Measurements from ENCODE around the gene NBPF11. TPM values are rescaled to one million over a fixed set of nuclear protein-coding genes. Genes with fewer than 3 reads are reported as not detected.
"Not testable (repeated sequence)": the region's sequence is repeated elsewhere in the genome, so short reads cannot be mapped to it uniquely, and the experiment has no call there.

NBPF11 gene

DNA sequence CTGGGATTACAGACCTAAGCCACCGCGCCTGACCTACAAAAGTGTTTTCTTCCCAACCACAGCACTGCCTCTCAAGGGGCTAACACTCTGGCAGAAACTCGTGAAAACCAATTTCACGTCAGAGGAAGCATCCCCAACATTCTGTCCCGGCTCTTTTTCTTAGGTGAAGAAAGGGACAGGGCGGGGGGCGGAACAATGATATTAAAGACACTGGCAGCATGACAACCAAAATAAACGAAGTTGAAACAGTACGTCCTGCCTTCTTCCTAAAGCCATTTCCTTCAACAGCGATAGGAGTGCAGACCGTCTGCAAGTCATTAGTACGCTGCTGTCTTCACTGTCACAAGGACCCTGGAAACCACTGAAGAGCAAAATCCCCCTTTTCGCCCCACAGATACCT is 74.0 kb downstream of the NBPF11 start:
- not testable (repeated sequence) for H3K36me3 ChIP-seq (ENCODE audit: insufficient read depth, low read length); H3K4me3 ChIP-seq (ENCODE audit: low read length); H3K4me2 ChIP-seq (ENCODE audit: low read length); H3K4me1 ChIP-seq (ENCODE audit: control insufficient read depth, insufficient read depth, low read length); H3K27me3 ChIP-seq (ENCODE audit: control insufficient read depth, insufficient read depth, low read length); H3K9me3 ChIP-seq (replicated peaks; ENCODE audit: low read length); H3K9ac ChIP-seq (ENCODE audit: low read depth, low read length)

DNA sequence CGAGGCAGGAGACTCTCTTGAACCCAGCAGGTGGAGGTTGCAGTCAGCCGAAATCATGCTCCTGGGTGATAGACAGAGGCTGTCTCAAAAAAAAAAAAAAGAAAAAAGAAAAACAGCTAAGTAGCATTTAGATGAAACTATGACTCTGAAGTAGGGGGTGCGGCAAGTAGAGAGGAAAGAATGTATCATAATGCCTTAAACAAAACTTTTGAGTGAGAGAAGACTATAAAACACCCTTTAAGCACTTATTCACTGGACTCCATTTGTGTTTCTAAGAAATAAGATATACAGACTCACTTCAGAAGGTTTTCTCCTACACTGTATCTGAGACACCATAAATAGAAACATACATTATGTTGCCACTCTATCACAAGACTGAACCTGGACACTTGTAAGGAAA is 74.6 kb downstream of the NBPF11 start:
- H3K9ac ChIP-seq (ENCODE audit: low read depth, low read length); H3K4me3 ChIP-seq (ENCODE audit: low read length); H3K27me3 ChIP-seq (ENCODE audit: control insufficient read depth, insufficient read depth, low read length); H3K4me1 ChIP-seq (ENCODE audit: control insufficient read depth, insufficient read depth, low read length); H3K4me2 ChIP-seq (ENCODE audit: low read length); H3K36me3 ChIP-seq (ENCODE audit: insufficient read depth, low read length); H3K9me3 ChIP-seq (replicated peaks; ENCODE audit: low read length): not testable (repeated sequence)

DNA sequence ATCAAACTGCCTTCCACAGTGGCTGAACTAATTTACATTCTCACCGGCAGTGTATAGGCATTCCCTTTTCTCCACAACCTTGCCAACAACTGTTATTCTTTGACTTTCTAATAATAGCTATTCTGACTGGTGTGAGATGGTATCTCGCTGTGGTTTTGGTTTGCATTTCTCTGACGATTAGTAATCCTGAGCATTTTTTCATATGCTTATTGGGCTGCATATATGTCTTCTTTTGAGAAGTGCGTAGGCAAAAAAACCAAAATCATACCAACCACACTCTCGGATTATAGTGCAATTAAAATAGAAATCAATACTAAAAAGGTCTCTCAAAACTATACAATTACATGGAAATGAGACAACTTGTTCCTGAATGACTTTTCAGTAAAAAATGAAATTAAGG is 78.7 kb downstream of the NBPF11 start:
- not testable (repeated sequence) for H3K9ac ChIP-seq (ENCODE audit: low read depth, low read length); H3K36me3 ChIP-seq (ENCODE audit: insufficient read depth, low read length); H3K4me1 ChIP-seq (ENCODE audit: control insufficient read depth, insufficient read depth, low read length); H3K4me3 ChIP-seq (ENCODE audit: low read length); H3K4me2 ChIP-seq (ENCODE audit: low read length); H3K27me3 ChIP-seq (ENCODE audit: control insufficient read depth, insufficient read depth, low read length); H3K9me3 ChIP-seq (replicated peaks; ENCODE audit: low read length)

DNA sequence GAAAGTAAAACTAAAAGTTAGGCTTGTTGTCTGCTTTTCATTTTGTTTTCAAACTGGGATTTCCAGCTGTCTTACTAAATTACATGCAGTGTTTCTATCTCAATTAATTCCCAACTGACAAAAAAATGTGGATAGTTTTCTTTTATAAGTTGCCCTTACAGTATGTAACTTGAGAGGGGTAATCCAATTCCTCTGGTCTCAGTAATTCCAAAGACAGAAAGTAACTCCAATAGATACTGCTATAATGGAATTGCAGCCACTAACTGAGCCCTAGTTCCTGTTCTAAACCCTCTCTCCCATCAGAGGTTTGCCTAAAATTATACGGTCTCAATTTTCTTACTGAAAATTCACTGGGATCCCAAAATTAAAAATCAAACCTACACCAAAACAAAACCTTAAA is 83.5 kb downstream of the NBPF11 start:
- H3K36me3 ChIP-seq (ENCODE audit: insufficient read depth, low read length); H3K4me3 ChIP-seq (ENCODE audit: low read length); H3K9me3 ChIP-seq (replicated peaks; ENCODE audit: low read length); H3K4me1 ChIP-seq (ENCODE audit: control insufficient read depth, insufficient read depth, low read length); H3K4me2 ChIP-seq (ENCODE audit: low read length); H3K9ac ChIP-seq (ENCODE audit: low read depth, low read length); H3K27me3 ChIP-seq (ENCODE audit: control insufficient read depth, insufficient read depth, low read length): not testable (repeated sequence)

DNA sequence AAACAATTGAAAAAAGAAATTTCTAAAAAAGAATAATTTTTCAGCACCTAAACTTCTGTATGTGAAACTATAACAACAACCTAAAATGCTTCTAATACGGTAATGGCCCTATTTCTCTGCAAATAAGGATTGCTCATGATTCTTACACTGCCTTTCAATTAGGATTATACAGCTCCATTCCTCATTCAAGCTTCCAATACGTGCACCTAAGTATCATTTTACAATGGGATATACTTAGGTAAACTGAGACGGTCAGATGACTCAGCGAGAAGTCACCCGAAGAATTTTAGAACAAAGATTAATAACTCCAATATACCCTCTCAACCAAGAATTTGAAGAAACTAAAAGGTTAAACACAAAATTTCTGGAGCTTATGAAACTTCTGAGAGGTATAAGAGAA is 83.9 kb downstream of the NBPF11 start:
- H3K4me3 ChIP-seq (ENCODE audit: low read length); H3K4me2 ChIP-seq (ENCODE audit: low read length); H3K27me3 ChIP-seq (ENCODE audit: control insufficient read depth, insufficient read depth, low read length); H3K36me3 ChIP-seq (ENCODE audit: insufficient read depth, low read length); H3K9ac ChIP-seq (ENCODE audit: low read depth, low read length); H3K4me1 ChIP-seq (ENCODE audit: control insufficient read depth, insufficient read depth, low read length); H3K9me3 ChIP-seq (replicated peaks; ENCODE audit: low read length): not testable (repeated sequence)

DNA sequence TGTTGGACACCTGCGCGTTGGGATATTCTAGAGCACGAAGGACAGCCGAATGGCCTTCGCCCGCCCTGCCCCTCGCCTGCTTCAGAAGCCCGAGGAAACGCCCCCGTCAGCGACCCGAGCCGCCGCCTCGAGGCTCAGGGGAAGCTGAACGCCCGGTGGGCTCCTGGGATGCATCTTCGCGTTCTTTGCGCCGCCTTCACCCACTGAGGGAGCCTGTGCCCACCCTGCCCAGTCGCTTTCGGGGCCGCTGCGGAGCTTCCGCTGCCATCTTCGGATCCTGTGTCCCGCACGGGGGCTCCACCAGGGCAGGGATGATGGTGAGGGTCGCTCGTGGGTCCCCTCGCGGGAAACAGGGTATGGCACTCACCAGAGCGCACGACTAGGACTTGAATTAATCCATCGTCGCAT is 91.8 kb downstream of the NBPF11 start:
- H3K27me3 ChIP-seq (ENCODE audit: control insufficient read depth, insufficient read depth, low read length); H3K36me3 ChIP-seq (ENCODE audit: insufficient read depth, low read length); H3K4me1 ChIP-seq (ENCODE audit: control insufficient read depth, insufficient read depth, low read length); H3K4me3 ChIP-seq (ENCODE audit: low read length); H3K9ac ChIP-seq (ENCODE audit: low read depth, low read length); H3K9me3 ChIP-seq (replicated peaks; ENCODE audit: low read length): not testable (repeated sequence)
- H3K4me2 ChIP-seq (ENCODE audit: low read length): peak overlapping the region; percentile 73

DNA sequence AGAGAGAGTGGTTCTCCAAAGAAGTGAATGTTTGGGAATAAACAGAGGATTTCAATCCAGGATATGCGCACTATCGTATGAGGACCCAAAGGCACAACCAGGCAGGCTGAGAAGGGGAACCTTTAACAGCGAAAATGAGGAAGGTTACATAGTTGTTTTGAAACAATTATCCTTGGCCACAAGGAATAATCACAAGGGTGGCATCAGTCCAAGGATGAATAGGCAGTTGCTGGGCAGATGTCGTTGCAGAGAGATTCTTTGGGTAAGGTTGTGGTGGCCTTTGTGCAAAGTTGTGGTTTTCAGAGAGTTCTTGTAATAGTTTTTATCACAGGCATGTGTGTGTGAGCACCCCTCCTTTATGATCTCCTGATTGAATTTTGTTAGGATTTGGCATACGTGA is 94.7 kb downstream of the NBPF11 start:
- H3K36me3 ChIP-seq (ENCODE audit: insufficient read depth, low read length); H3K27me3 ChIP-seq (ENCODE audit: control insufficient read depth, insufficient read depth, low read length); H3K4me2 ChIP-seq (ENCODE audit: low read length); H3K4me3 ChIP-seq (ENCODE audit: low read length); H3K9ac ChIP-seq (ENCODE audit: low read depth, low read length); H3K9me3 ChIP-seq (replicated peaks; ENCODE audit: low read length); H3K4me1 ChIP-seq (ENCODE audit: control insufficient read depth, insufficient read depth, low read length): not testable (repeated sequence)

Small RNA genes lying within 50 kb of the gene (small RNA-seq; reads per million reads assigned to genes)
- not detected for gene RNA5SP57

Data from skeletal muscle satellite cell (primary cell).